Spleen (tissue), 7 donors: ENCODE results near the gene SYK.

Source experiments
- CTCF ChIP-seq, 11 experiments: fragments of 200-600 bp in 7 of 11; fragments of 450-650 bp in 4 of 11; sonication (generic) in 4 of 11; IDR thresholded peaks in 8 of 11; conservative IDR thresholded peaks in 3 of 11; 1 replicate in 7 of 11; 2 replicates in 4 of 11; pipeline versions ENCODE4 v1.4.0 to v1.8.0; 2016 to 2021; ENCODE audit warnings: antibody characterized with exemption in 11 of 11, inconsistent platforms in 4 of 11, mild to moderate bottlenecking in 1 of 11
- POLR2A ChIP-seq, 3 donors: fragments of 450-650 bp; IDR thresholded peaks; one replicate each; pipeline ENCODE4 v1.5.1; 2017; ENCODE audit warnings: antibody characterized with exemption in 3 of 3, mild to moderate bottlenecking in 1 of 3
- POLR2AphosphoS5 ChIP-seq, 3 donors: sonication (generic); formaldehyde crosslinking; IDR thresholded peaks; one replicate each; pipeline ENCODE4 v1.5.1; 2017; ENCODE audit warnings: antibody characterized with exemption in 3 of 3
- donor health status: DM: no; HTN: no; CAD: no; lungs with moderate emphysema.
- donor health status: DM: no; HTN: no; CAD: no.
- donor health status: DM: no; HTN: no; CAD: no.

GRCh38 chr9:90904706-90905478, 103.3 kb downstream of the SYK start:
- TF ChIP-seq POLR2AphosphoS5 (IDR thresholded peaks at IDR 0.05), result no peak
- TF ChIP-seq CTCF (IDR thresholded peaks at IDR 0.05 in 8 of 11, conservative IDR thresholded peaks at IDR 0.05 in 3 of 11), result no peak
- TF ChIP-seq POLR2A (IDR thresholded peaks at IDR 0.05), result no peak
